ENCODE data around the gene HNRNPAB.

- TF ChIP-seq POLR2AphosphoS5 (IDR thresholded peaks at IDR 0.05) = no peak
- no peak for TF ChIP-seq CTCF (IDR thresholded peaks at IDR 0.05)
- TF ChIP-seq EP300 (IDR thresholded peaks at IDR 0.05) = no peak
- no peak for TF ChIP-seq POLR2A (IDR thresholded peaks at IDR 0.05; ENCODE audit: low read depth)
Measured at GRCh38 chr5:178249191-178249989, 45.1 kb downstream of the HNRNPAB start.
